CD14-positive monocyte (primary cell): ENCODE results near the gene PNMA6F. TPM values are rescaled to one million over a fixed set of nuclear protein-coding genes. Genes with fewer than 3 reads are reported as not detected.
A peak's percentile ranks its signal among the peaks of the same experiment; 100 is the strongest.

Experiments
- DNase-seq, 3 donors: peaks; one replicate each; pipeline ENCODE4 v3.0.0-alpha.2; 2011 to 2022
- H2AFZ ChIP-seq: 2 replicates; pipeline ENCODE4 v1.6.0; 2012; ENCODE audit warnings: mild to moderate bottlenecking, low read depth, low read length, inconsistent platforms; ENCODE audit not compliant: insufficient read depth, poor library complexity, severe bottlenecking
- H3K27ac ChIP-seq, 2 donors: 1 replicate in 1 of 2; 2 replicates in 1 of 2; pipeline ENCODE4 v1.5.1; 2012 to 2013; ENCODE audit warnings: low read length in 2 of 2, control low read depth in 1 of 2, inconsistent platforms in 1 of 2, low read depth in 1 of 2, mild to moderate bottlenecking in 1 of 2
- H3K27me3 ChIP-seq, 2 donors: one replicate each; pipeline versions ENCODE4 v1.6.0 to v1.6.1; 2011 to 2013; ENCODE audit warnings: low read length in 2 of 2; ENCODE audit not compliant: control insufficient read depth in 2 of 2, insufficient read depth in 2 of 2
- H3K36me3 ChIP-seq, 2 donors: replicated peaks in 1 of 2; 1 replicate in 1 of 2; 2 replicates in 1 of 2; pipeline versions ENCODE4 v1.5.1 to v1.6.1; 2012 to 2013; ENCODE audit warnings: low read length in 2 of 2, control low read depth in 1 of 2, inconsistent platforms in 1 of 2, mild to moderate bottlenecking in 1 of 2; ENCODE audit not compliant: insufficient read depth in 2 of 2, control insufficient read depth in 1 of 2
- H3K4me1 ChIP-seq, 2 donors: 1 replicate in 1 of 2; 2 replicates in 1 of 2; pipeline versions ENCODE4 v1.5.1 to v1.6.1; 2012 to 2013; ENCODE audit warnings: low read length in 2 of 2, control low read depth in 1 of 2, inconsistent platforms in 1 of 2, mild to moderate bottlenecking in 1 of 2, moderate library complexity in 1 of 2; ENCODE audit not compliant: insufficient read depth in 2 of 2, control insufficient read depth in 1 of 2
- H3K4me2 ChIP-seq: replicated peaks from 2 replicates; pipeline ENCODE3; 2012; ENCODE audit warnings: low read length, moderate library complexity, mild to moderate bottlenecking; ENCODE audit not compliant: poor library complexity, severe bottlenecking; ENCODE audit errors: extremely low read depth
- H3K4me3 ChIP-seq, 3 experiments: fragments of 200-600 bp in 1 of 3; sonication (generic) in 1 of 3; replicated peaks in 1 of 3; 1 replicate in 2 of 3; 2 replicates in 1 of 3; pipeline ENCODE4 v1.5.1; 2011 to 2013; ENCODE audit warnings: low read length in 3 of 3, mild to moderate bottlenecking in 3 of 3, control low read depth in 2 of 3, low read depth in 2 of 3, inconsistent platforms in 1 of 3, moderate library complexity in 1 of 3
- H3K79me2 ChIP-seq: 2 replicates; pipeline ENCODE4 v1.6.0; 2012; ENCODE audit warnings: mild to moderate bottlenecking, control low read depth, inconsistent platforms, low read length, moderate library complexity; ENCODE audit not compliant: insufficient read depth
- H3K9ac ChIP-seq: 2 replicates; pipeline ENCODE4 v1.6.0; 2017; ENCODE audit warnings: low read length, mild to moderate bottlenecking; ENCODE audit not compliant: insufficient read depth, poor library complexity, severe bottlenecking
- H3K9me3 ChIP-seq, 2 donors: replicated peaks in 1 of 2; 1 replicate in 1 of 2; 2 replicates in 1 of 2; pipeline versions ENCODE4 v1.5.1 to v1.6.1; 2012 to 2013; ENCODE audit warnings: low read length in 2 of 2, control low read depth in 1 of 2; ENCODE audit not compliant: control insufficient read depth in 1 of 2, insufficient read depth in 1 of 2
- H4K20me1 ChIP-seq: 2 replicates; pipeline ENCODE4 v1.6.0; 2012; ENCODE audit warnings: mild to moderate bottlenecking, low read length, control low read depth, moderate library complexity; ENCODE audit not compliant: insufficient read depth
- H3K27ac Mint-ChIP-seq, 7 donors: one replicate each; pipeline ENCODE4 v1.8.0; 2020; ENCODE audit warnings: mild to moderate bottlenecking in 7 of 7, mixed read lengths in 7 of 7, moderate library complexity in 6 of 7, inconsistent platforms in 2 of 7
- H3K27me3 Mint-ChIP-seq, 3 donors: one replicate each; pipeline ENCODE4 v1.8.0; 2021 to 2022; ENCODE audit warnings: low read depth in 3 of 3, mild to moderate bottlenecking in 3 of 3, mixed read lengths in 3 of 3, moderate library complexity in 3 of 3, inconsistent platforms in 1 of 3
- H3K36me3 Mint-ChIP-seq, 2 donors: one replicate each; pipeline ENCODE4 v1.8.0; 2020; ENCODE audit warnings: mixed read lengths in 2 of 2, inconsistent platforms in 1 of 2, mild to moderate bottlenecking in 1 of 2
- H3K4me1 Mint-ChIP-seq: one replicate; pipeline ENCODE4 v1.8.0; 2020; ENCODE audit warnings: mild to moderate bottlenecking, mixed read lengths
- H3K4me3 Mint-ChIP-seq, 2 donors: one replicate each; pipeline ENCODE4 v1.8.0; 2020; ENCODE audit warnings: mild to moderate bottlenecking in 2 of 2, mixed read lengths in 2 of 2, moderate library complexity in 1 of 2
- H3K9me3 Mint-ChIP-seq, 7 donors: one replicate each; pipeline ENCODE4 v1.8.0; 2020 to 2022; ENCODE audit warnings: mixed read lengths in 7 of 7, mild to moderate bottlenecking in 6 of 7, moderate library complexity in 6 of 7, inconsistent platforms in 2 of 7
- CTCF ChIP-seq: fragments of 200-600 bp; IDR thresholded peaks from one replicate; pipeline ENCODE4 v1.8.0; 2022; ENCODE audit warnings: antibody characterized with exemption, mild to moderate bottlenecking
- WGBS: methylation state at CpG from one replicate; pipeline ENCODE4 v1.1.5; 2013; ENCODE audit warnings: missing lambda C conversion rate; ENCODE audit not compliant: insufficient coverage; 5-methylcytosine and 5-hydroxymethylcytosine counted together
- intact Hi-C, 2 donors: fragments of 100-400 bp; cut with micrococcal nuclease; formaldehyde crosslinking; loops; one replicate each; pipeline versions ENCODE4 v1.15.0 to v1.15.1; 2023
- polyA plus RNA-seq, 3 donors: library from polyadenylated mRNA; depleted of rRNA in 1 of 3; unstranded in 2 of 3; stranded (reverse) in 1 of 3; fragments of 300-500 nt in 2 of 3; fragments of >200 nt in 1 of 3; fragmentation: Illumina TruSeq in 2 of 3; gene quantifications; 1 replicate in 2 of 3; 2 replicates in 1 of 3; pipeline ENCODE4 v1.2.3, GENCODE V29; 2012 to 2021

The PNMA6F gene
- polyA plus RNA-seq, 3 donors = not detected

DNA sequence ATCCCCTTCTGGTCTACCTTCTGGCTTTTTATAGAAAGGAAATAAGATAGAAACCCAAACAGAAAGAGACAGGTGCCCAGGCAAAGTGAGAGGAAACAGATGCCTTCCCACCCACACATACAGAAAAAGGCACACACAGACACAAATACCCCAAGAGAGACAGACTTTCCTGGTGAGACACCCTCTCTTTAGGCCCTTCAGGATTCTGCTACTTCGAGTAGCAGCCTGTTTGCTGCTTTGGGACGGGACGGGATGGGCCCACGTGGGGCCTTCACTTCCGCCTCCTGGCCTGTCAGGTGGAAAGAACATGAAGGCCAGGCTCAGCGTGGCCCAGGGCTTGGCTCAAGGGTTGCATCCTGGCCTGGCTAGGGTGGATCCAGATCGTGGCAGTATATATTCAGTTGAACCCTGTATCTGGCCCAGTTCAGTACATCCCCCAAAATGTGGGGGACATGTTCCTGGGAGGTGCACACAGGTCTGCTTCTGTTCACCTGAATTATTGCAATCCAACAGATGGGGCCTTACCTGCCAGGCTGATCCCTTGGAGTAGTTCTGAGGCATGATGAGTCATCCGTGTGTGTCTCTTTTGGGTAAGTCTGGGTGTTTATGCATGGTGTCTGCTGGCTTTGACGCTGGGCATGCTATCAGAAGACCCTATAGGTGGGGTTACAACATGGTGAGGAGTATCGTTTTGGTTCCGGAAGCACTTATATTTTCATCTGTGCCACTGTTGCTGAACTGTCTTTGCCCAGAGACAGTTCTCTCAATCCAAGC is 14.7 kb upstream of the PNMA6F start:
- Histone ChIP-seq H3K9me3 (no peaks in the 10 kb centered on the region), H3K27me3 (no peaks in the 10 kb centered on the region), H3K4me3 (no peak overlapping the region), H3K4me2 (no peak overlapping the region), H3K4me1 (peaks cover 4 to 7% of the 10 kb centered on the region in 2 donors), H3K9ac (no peak overlapping the region), H4K20me1 (no peaks in the 10 kb centered on the region), H3K27ac (no peak overlapping the region), H3K79me2 (peaks cover 12% of the 10 kb centered on the region), H3K36me3 (peaks cover 4 to 16% of the 10 kb centered on the region in 2 donors), H2AFZ (no peak overlapping the region)
- Mint-ChIP-seq H3K27ac (no peak overlapping the region), H3K9me3 (peaks cover 0 to 12% (median 2%) of the 10 kb centered on the region in 7 donors), H3K4me1 (peaks cover 13% of the 10 kb centered on the region), H3K36me3 (peaks cover 27 to 31% of the 10 kb centered on the region in 2 donors), H3K4me3 (no peak overlapping the region), H3K27me3 (peaks cover 0 to 12% (median 1%) of the 10 kb centered on the region in 3 donors)
- DNase-seq = no peak
- 71% methylated on average over 5 of the region's 11 CpGs for WGBS
- no peak for TF ChIP-seq CTCF
- intact Hi-C loops = loop anchor here in 1 of 2 donors (10.0 kb wide), 1 partner anchor 258 kb away; the partner anchor contains the start of gene CCNQ

DNA sequence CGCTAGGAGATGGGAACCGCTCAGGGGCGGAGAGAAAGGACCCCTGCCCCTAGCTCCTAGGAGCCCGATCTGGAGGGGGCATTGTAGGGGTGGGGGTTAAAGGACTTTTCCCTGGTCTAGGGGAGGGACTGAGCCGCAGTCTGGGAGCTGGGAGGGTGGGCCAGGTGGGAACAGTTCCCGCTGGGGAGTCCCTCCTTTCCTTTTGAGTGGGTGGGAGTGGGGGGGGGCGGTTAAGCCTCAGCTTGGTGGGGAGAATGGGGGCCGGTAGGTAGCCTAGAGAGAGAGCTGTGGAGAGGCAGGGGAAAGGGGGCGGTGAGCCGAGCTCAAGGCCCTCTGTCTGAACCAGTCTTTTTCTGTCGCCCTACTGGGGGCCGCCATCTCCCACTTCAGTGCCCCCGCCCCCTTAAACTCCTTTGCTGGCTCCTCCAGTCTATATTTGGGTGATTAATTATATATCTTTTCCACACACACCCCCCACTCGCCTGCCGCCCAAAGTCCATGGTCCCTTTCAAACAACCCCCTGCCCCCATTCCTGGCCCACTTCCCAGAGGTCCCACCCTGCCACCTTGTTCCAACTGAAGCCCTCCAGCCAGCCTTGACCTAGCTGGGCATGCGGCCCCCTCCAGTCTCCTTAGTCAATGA is 13.2 kb upstream of the PNMA6F start:
- H3K4me3 Mint-ChIP-seq = peak overlapping the region; percentile 86 to 87
- peaks cover 0 to 12% (median 3%) of the 10 kb centered on the region in 7 donors for H3K9me3 Mint-ChIP-seq
- Histone ChIP-seq H3K4me2 (peak overlapping the region; percentile 73), H3K27me3 (no peaks in the 10 kb centered on the region), H3K9me3 (no peaks in the 10 kb centered on the region), H4K20me1 (no peaks in the 10 kb centered on the region), H3K4me3 (peak overlapping the region; percentile 72 to 92 (median 76)), H2AFZ (peak overlapping the region; percentile 71), H3K36me3 (peaks cover 4 to 16% of the 10 kb centered on the region in 2 donors), H3K27ac (peak overlapping the region in 1 of 2 donors; percentile 74), H3K79me2 (peaks cover 12% of the 10 kb centered on the region), H3K9ac (peak overlapping the region; percentile 79), H3K4me1 (peaks cover 4 to 7% of the 10 kb centered on the region in 2 donors)
- intact Hi-C loops = loop anchor here in 1 of 2 donors (10.0 kb wide), 1 partner anchor 260 kb away; the partner anchor contains the start of gene CCNQ
- H3K27me3 Mint-ChIP-seq = peaks cover 2 to 15% (median 4%) of the 10 kb centered on the region in 3 donors
- H3K36me3 Mint-ChIP-seq = peaks cover 16 to 22% of the 10 kb centered on the region in 2 donors
- no CpG with 5 or more reads among the region's 16 CpGs for WGBS
- TF ChIP-seq CTCF = no peak
- peak overlapping the region in 3 of 7 donors; percentile 63 to 89 (median 75) for H3K27ac Mint-ChIP-seq
- peaks cover 13% of the 10 kb centered on the region for H3K4me1 Mint-ChIP-seq
- DNase-seq = no peak
